ENCODE measurements around the gene ZNF496. TPM values are rescaled to one million over a fixed set of nuclear protein-coding genes. Genes with fewer than 3 reads are reported as not detected.
"Not testable (repeated sequence)": the region's sequence is repeated elsewhere in the genome, so short reads cannot be mapped to it uniquely, and the experiment has no call there.

ZNF496 gene
- total RNA-seq, 1 donor from 2014 or later = 12.2 TPM

DNA sequence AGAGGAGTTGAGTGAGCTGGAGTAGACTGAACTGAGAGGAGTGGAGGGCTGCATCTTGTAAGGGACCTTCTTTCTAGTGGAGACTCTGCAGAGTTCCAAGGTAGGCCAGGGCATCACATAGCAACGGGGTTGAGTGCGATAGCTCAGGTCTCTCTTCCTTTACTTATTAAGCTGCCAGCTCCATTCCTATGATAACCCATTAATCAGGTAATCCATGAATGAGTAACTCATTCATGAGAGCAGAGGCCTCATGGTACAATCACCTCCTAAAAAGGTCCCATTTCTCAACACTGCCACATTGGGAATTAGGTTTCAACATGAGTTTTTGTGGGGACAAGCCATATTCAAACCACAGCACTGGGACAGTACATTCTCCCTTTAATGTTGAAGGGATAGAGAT, 54.5 kb downstream of the ZNF496 start:
- intact Hi-C loops (cut with DNase I) = no loop called here
- ATAC-seq (ENCODE audit: poor library complexity) (no peak), DNase-seq (no peak)

DNA sequence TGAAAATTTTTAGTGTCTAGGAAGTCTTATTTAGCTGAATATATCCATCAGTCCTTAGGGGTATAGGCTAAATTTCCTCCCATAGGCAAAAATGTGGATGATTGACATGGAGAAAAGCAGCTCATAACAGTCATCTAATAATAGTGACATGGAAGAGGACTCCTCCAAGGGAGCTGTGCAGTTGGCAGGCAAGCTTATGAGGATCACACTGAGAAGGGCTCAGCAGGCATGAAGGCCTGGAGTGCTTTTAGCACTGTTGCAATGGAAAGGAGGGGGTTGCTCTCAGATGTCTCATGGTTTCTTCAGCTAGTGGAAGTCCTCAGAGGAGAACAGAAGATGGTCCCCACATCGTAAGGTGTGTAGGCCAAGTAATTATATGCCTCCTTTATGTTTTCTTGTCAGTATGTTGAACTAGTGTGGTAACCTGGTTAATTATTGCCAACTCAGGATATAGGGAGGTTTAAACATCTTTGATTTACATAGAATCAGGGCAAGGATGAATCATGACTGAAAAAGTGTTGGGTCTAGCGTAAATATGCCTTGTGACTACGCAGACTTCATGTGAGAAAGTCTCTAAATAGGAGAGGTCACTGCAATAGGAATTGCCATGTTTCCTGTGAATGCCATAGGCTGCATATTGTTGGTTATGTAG, 56.9 kb downstream of the ZNF496 start:
- DNase-seq (no peak), ATAC-seq (ENCODE audit: poor library complexity) (no peak)
- intact Hi-C loops (cut with DNase I) = no loop called here

GRCh38 chr1:247273013-247273412, 58.7 kb downstream of the ZNF496 start:
- DNase-seq (no peak), ATAC-seq (ENCODE audit: poor library complexity) (peak; percentile 41)
- intact Hi-C loops (cut with DNase I) = no loop called here

GRCh38 chr1:247270003-247270402, 61.7 kb downstream of the ZNF496 start:
- ATAC-seq (ENCODE audit: poor library complexity) = no peak
- DNase-seq = no peak
- intact Hi-C loops (cut with DNase I) = no loop called here

- no peak for DNase-seq
- intact Hi-C loops (cut with DNase I) = no loop called here
- ATAC-seq (ENCODE audit: poor library complexity) = no peak
These were observed 62.5 kb downstream of the ZNF496 start for GRCh38 chr1:247269133-247269532.

DNA sequence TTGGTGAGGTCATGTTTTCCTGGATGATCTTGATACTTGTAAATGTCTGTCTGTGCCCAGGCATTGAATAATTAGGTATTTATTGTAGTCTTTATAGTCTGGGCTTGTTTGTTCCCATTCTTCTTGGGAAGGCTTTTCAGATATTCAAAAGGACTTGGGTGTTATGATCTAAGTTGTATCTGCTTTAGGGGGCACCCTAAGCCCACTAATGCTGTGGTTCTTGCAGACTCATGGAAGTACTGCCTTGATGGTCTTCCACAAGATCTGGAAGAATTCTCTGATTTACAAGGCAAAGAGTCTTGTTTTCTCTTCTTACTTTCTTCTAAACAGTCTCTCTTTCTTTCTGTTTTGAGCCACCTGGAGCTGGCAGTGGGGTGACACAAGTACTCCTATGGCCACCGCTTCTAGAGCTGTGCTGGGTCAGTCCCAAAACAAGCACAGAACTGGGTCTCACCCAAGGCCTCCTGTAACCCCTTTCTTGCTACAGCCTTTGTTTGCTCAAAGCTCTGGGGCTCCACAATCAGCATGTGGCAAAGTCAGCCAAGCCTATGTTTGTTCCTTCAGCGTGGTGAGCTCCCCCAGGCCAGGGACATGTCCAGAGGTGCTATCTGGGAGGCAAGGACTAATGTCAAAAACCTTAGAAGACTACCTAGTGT, 63.1 kb downstream of the ZNF496 start:
- ATAC-seq (ENCODE audit: poor library complexity) = no peak
- intact Hi-C loops (cut with DNase I) = no loop called here
- DNase-seq = no peak

DNA sequence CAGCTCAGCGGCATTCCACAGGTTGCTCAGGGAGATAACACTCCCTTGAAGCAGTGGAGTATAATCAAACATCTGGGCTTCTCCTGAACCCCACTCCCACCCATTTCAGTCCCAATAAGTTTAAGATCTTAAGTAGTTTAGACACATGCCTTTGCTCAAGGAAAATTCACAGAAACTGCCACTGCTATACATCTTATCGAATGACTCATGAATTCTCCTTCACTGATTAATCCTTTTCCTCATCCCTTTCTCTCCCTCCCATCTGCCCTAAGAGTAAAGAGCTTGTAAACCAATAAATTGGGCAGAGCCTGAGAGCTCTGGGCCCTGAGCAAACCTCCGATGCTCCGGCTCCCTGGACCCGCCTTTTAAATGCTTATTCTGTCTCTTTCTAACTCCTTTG, 65.6 kb downstream of the ZNF496 start:
- no peak for DNase-seq
- ATAC-seq (ENCODE audit: poor library complexity) = no peak
- intact Hi-C loops (cut with DNase I) = no loop called here

GRCh38 chr1:247255772-247256171, 75.9 kb downstream of the ZNF496 start, which contains the start of gene VN1R5:
Gene VN1R5 (plus strand): TSS chr1:247256072.
- DNase-seq; ATAC-seq (ENCODE audit: poor library complexity); intact Hi-C loops (cut with DNase I): not testable (repeated sequence)

GRCh38 chr1:247247568-247247967, 84.1 kb downstream of the ZNF496 start:
- no peak for DNase-seq
- ATAC-seq (ENCODE audit: poor library complexity) = no peak
- intact Hi-C loops (cut with DNase I) = no loop called here

Other genes starting within 250 kb of the ZNF496 start
- 3.1 TPM for gene ZNF669, start 227.5 kb downstream of the ZNF496 start, total RNA-seq
- gene ZNF124, start 159.8 kb downstream of the ZNF496 start, total RNA-seq = 6.7 TPM
- not detected for gene VN1R5, start 75.8 kb downstream of the ZNF496 start, total RNA-seq
- gene NLRP3, start 84.3 kb upstream of the ZNF496 start, total RNA-seq = 0.56 TPM
- gene OR2B11, start 126.2 kb upstream of the ZNF496 start, total RNA-seq = not detected
- 0.03 TPM for gene OR2C3, start 204.6 kb upstream of the ZNF496 start, total RNA-seq
- 0.24 TPM for gene GCSAML, start 217.3 kb upstream of the ZNF496 start, total RNA-seq

Measured in Right ventricle myocardium superior (tissue), 1 donor.